Skin epidermis (tissue), 12 donors: ENCODE measurements around the gene KCNK5.

Source experiments
- H3K27ac ChIP-seq, 21 experiments: fragments of 200-600 bp; sonication (generic) in 11 of 21; one replicate each; pipeline ENCODE4 v1.5.0; 2020; ENCODE audit warnings: mild to moderate bottlenecking in 3 of 21, inconsistent platforms in 2 of 21, moderate library complexity in 2 of 21
- H3K4me3 ChIP-seq, 7 experiments: fragments of 200-600 bp; sonication (generic) in 2 of 7; one replicate each; pipeline ENCODE4 v1.5.0; 2020; ENCODE audit warnings: inconsistent platforms in 2 of 7, mild to moderate bottlenecking in 2 of 7, moderate library complexity in 1 of 7

KCNK5 gene

GRCh38 chr6:39228992-39229767, at the start of gene KCNK5:
KCNK5 (minus strand) TSS chr6:39229475; CDS start chr6:39229111, 364 bp downstream.
- H3K4me3 ChIP-seq = peak within 1 kb of the TSS; percentile 34 to 55 (median 43)
- peak within 1 kb of the TSS in 14 of 21 experiments; percentile 14 to 72 (median 36) for H3K27ac ChIP-seq

GRCh38 chr6:39276379-39276995, 47.2 kb upstream of the KCNK5 start:
- no peak overlapping the region for H3K4me3 ChIP-seq
- H3K27ac ChIP-seq = no peak overlapping the region

- Histone ChIP-seq H3K4me3 (no peak overlapping the region), H3K27ac (no peak overlapping the region)
These were observed 45.6 kb upstream of the KCNK5 start for GRCh38 chr6:39274903-39275302.

GRCh38 chr6:39274471-39274870, 45.2 kb upstream of the KCNK5 start:
- H3K27ac ChIP-seq = no peak overlapping the region
- H3K4me3 ChIP-seq = no peak overlapping the region

- no peak overlapping the region for H3K4me3 ChIP-seq
- no peak overlapping the region for H3K27ac ChIP-seq
These were observed 44.1 kb upstream of the KCNK5 start for GRCh38 chr6:39273406-39273821.

- Histone ChIP-seq H3K4me3 (no peak overlapping the region), H3K27ac (no peak overlapping the region)
These were observed 40.7 kb upstream of the KCNK5 start for GRCh38 chr6:39269961-39270360.

GRCh38 chr6:39268721-39269120, 39.4 kb upstream of the KCNK5 start:
- no peak overlapping the region for H3K4me3 ChIP-seq

GRCh38 chr6:39268171-39268570, 38.9 kb upstream of the KCNK5 start:
- Histone ChIP-seq H3K27ac (no peak overlapping the region), H3K4me3 (no peak overlapping the region)

More at GRCh38 chr6:39268721-39269120, 39.4 kb upstream of the KCNK5 start:
- H3K27ac ChIP-seq = no peak overlapping the region

- Histone ChIP-seq H3K4me3 (no peak overlapping the region), H3K27ac (no peak overlapping the region)
These were observed 37.6 kb upstream of the KCNK5 start for GRCh38 chr6:39266782-39267355.

- H3K4me3 ChIP-seq = no peak overlapping the region
- no peak overlapping the region for H3K27ac ChIP-seq
These were observed 37.1 kb upstream of the KCNK5 start for GRCh38 chr6:39266375-39266774.

GRCh38 chr6:39263303-39264037, 34.2 kb upstream of the KCNK5 start:
- H3K4me3 ChIP-seq = no peak overlapping the region
- H3K27ac ChIP-seq = peak overlapping the region in 1 of 21 experiments; percentile 51

GRCh38 chr6:39261751-39262150, 32.5 kb upstream of the KCNK5 start:
- H3K27ac ChIP-seq = no peak overlapping the region
- H3K4me3 ChIP-seq = no peak overlapping the region

GRCh38 chr6:39260953-39261352, 31.7 kb upstream of the KCNK5 start:
- H3K4me3 ChIP-seq = no peak overlapping the region
- no peak overlapping the region for H3K27ac ChIP-seq

- no peak overlapping the region for H3K4me3 ChIP-seq
- no peak overlapping the region for H3K27ac ChIP-seq
These were observed 31.2 kb upstream of the KCNK5 start for GRCh38 chr6:39260456-39260855.

- no peak overlapping the region for H3K27ac ChIP-seq
- H3K4me3 ChIP-seq = no peak overlapping the region
These were observed 27.1 kb upstream of the KCNK5 start for GRCh38 chr6:39256294-39256940.

GRCh38 chr6:39254999-39255535, 25.8 kb upstream of the KCNK5 start:
- no peak overlapping the region for H3K27ac ChIP-seq

GRCh38 chr6:39251406-39251805, 22.1 kb upstream of the KCNK5 start:
- Histone ChIP-seq H3K27ac (no peak overlapping the region), H3K4me3 (no peak overlapping the region)

More at GRCh38 chr6:39254999-39255535, 25.8 kb upstream of the KCNK5 start:
- H3K4me3 ChIP-seq = no peak overlapping the region

GRCh38 chr6:39250507-39250906, 21.2 kb upstream of the KCNK5 start:
- Histone ChIP-seq H3K4me3 (no peak overlapping the region), H3K27ac (no peak overlapping the region)

- no peak overlapping the region for H3K27ac ChIP-seq
These were observed 20.0 kb upstream of the KCNK5 start for GRCh38 chr6:39249278-39249677.

More at GRCh38 chr6:39249278-39249677, 20.0 kb upstream of the KCNK5 start:
- H3K4me3 ChIP-seq = no peak overlapping the region
